ENCODE results near the gene TMEM218. TPM values are rescaled to one million over a fixed set of nuclear protein-coding genes. Genes with fewer than 3 reads are reported as not detected.

TMEM218 gene
- total RNA-seq, 2 experiments from 2014 or later: 3.9 to 4.4 TPM

GRCh38 chr11:125082040-125082439 lies 29.4 kb downstream of the TMEM218 start:
- Mint-ChIP-seq H3K36me3 (ENCODE audit: low read depth) (no peaks in the 10 kb centered on the region), H3K27me3 (peaks cover 14% of the 10 kb centered on the region), H3K9me3 (no peaks in the 10 kb centered on the region), H3K27ac (no peak overlapping the region), H3K4me3 (no peak overlapping the region), H3K4me1 (ENCODE audit: low read depth) (no peaks in the 10 kb centered on the region)
- Histone ChIP-seq H3K4me1 (ENCODE audit: insufficient read depth, low read length) (no peaks in the 10 kb centered on the region), H3K36me3 (ENCODE audit: insufficient read depth, low read length) (no peaks in the 10 kb centered on the region), H3K27ac (ENCODE audit: low read depth in 1 of 2, low read length in 2 of 2) (no peak overlapping the region), H3K4me3 (ENCODE audit: low read length) (no peak overlapping the region), H3K27me3 (ENCODE audit: control insufficient read depth in 1 of 2, insufficient read depth in 2 of 2, low read length in 2 of 2) (no peaks in the 10 kb centered on the region), H3K9me3 (ENCODE audit: control insufficient read depth in 1 of 2, insufficient read depth in 1 of 2, low read length in 2 of 2) (peaks cover 0 to 10% of the 10 kb centered on the region in 2 experiments)
- POLR2A ChIA-PET: no interaction called here
- DNase-seq: no peak
- no peak for ATAC-seq (ENCODE audit: poor library complexity)
- intact Hi-C loops (cut with DNase I, micrococcal nuclease): no loop called here
- TF ChIP-seq CTCF (IDR thresholded peaks at IDR 0.05): no peak
- CTCF ChIA-PET: no interaction called here

- H3K9me3 Mint-ChIP-seq: no peaks in the 10 kb centered on the region
- intact Hi-C loops (cut with DNase I, micrococcal nuclease): no loop called here
- DNase-seq: no peak
Observed at GRCh38 chr11:125081098-125081798, 30.2 kb downstream of the TMEM218 start.

GRCh38 chr11:125080531-125080911 lies 30.9 kb downstream of the TMEM218 start:
- H3K27ac Mint-ChIP-seq: no peak overlapping the region
- H3K9me3 ChIP-seq (ENCODE audit: control insufficient read depth in 1 of 2, insufficient read depth in 1 of 2, low read length in 2 of 2): peaks cover 0 to 10% of the 10 kb centered on the region in 2 experiments
- no peak for TF ChIP-seq CTCF (IDR thresholded peaks at IDR 0.05)
- no peak overlapping the region for H3K27ac ChIP-seq (ENCODE audit: low read depth in 1 of 2, low read length in 2 of 2)
- intact Hi-C loops (cut with DNase I, micrococcal nuclease): no loop called here
- H3K4me1 ChIP-seq (ENCODE audit: insufficient read depth, low read length): no peaks in the 10 kb centered on the region
- H3K27me3 ChIP-seq (ENCODE audit: control insufficient read depth in 1 of 2, insufficient read depth in 2 of 2, low read length in 2 of 2): peaks cover 0 to 2% of the 10 kb centered on the region in 2 experiments
- H3K9me3 Mint-ChIP-seq: no peaks in the 10 kb centered on the region
- no peak for DNase-seq
- no peaks in the 10 kb centered on the region for H3K36me3 ChIP-seq (ENCODE audit: insufficient read depth, low read length)
- no peak for ATAC-seq (ENCODE audit: poor library complexity)
- H3K4me3 Mint-ChIP-seq: no peak overlapping the region
- POLR2A ChIA-PET: no interaction called here
- H3K27me3 Mint-ChIP-seq: peaks cover 15% of the 10 kb centered on the region
- H3K4me1 Mint-ChIP-seq (ENCODE audit: low read depth): no peaks in the 10 kb centered on the region
- no peak overlapping the region for H3K4me3 ChIP-seq (ENCODE audit: low read length)
- no peaks in the 10 kb centered on the region for H3K36me3 Mint-ChIP-seq (ENCODE audit: low read depth)
- CTCF ChIA-PET: no interaction called here

More at GRCh38 chr11:125081098-125081798, 30.2 kb downstream of the TMEM218 start:
- Histone ChIP-seq H3K4me1 (ENCODE audit: insufficient read depth, low read length) (no peaks in the 10 kb centered on the region), H3K27me3 (ENCODE audit: control insufficient read depth in 1 of 2, insufficient read depth in 2 of 2, low read length in 2 of 2) (no peaks in the 10 kb centered on the region), H3K36me3 (ENCODE audit: insufficient read depth, low read length) (no peaks in the 10 kb centered on the region), H3K27ac (ENCODE audit: low read depth in 1 of 2, low read length in 2 of 2) (no peak overlapping the region), H3K4me3 (ENCODE audit: low read length) (no peak overlapping the region), H3K9me3 (ENCODE audit: control insufficient read depth in 1 of 2, insufficient read depth in 1 of 2, low read length in 2 of 2) (peaks cover 0 to 10% of the 10 kb centered on the region in 2 experiments)
- Mint-ChIP-seq H3K4me3 (no peak overlapping the region), H3K27ac (no peak overlapping the region), H3K27me3 (peaks cover 15% of the 10 kb centered on the region), H3K4me1 (ENCODE audit: low read depth) (no peaks in the 10 kb centered on the region), H3K36me3 (ENCODE audit: low read depth) (no peaks in the 10 kb centered on the region)
- no peak for ATAC-seq (ENCODE audit: poor library complexity)
- ChIA-PET POLR2A (no interaction called here), CTCF (no interaction called here)
- no peak for TF ChIP-seq CTCF (IDR thresholded peaks at IDR 0.05)

Data from CD4-positive, alpha-beta T cell (primary cell).